Hepatocyte (in vitro differentiated cells): ENCODE data around the gene ZBTB20.

Experiments used
- EZH2 ChIP-seq: fragments of 200-600 bp; sonication (generic); IDR thresholded peaks from 2 replicates; pipeline ENCODE4 v1.6.1; 2016; ENCODE audit warnings: antibody characterized with exemption, mild to moderate bottlenecking, borderline replicate concordance
- EZH2phosphoT487 ChIP-seq: fragments of 200-600 bp; sonication (generic); IDR thresholded peaks from one replicate; pipeline ENCODE4 v1.6.1; 2018; ENCODE audit warnings: antibody characterized with exemption, mild to moderate bottlenecking, low read depth, moderate library complexity; ENCODE audit not compliant: unreplicated experiment, severe bottlenecking
- TF ChIP-seq, protein P1 (sequence below): fragments of 200-600 bp; sonication (generic); IDR thresholded peaks from 2 replicates; pipeline ENCODE4 v1.5.1; 2016; ENCODE audit warnings: antibody characterized with exemption, mild to moderate bottlenecking; ENCODE audit not compliant: poor library complexity

DNA sequence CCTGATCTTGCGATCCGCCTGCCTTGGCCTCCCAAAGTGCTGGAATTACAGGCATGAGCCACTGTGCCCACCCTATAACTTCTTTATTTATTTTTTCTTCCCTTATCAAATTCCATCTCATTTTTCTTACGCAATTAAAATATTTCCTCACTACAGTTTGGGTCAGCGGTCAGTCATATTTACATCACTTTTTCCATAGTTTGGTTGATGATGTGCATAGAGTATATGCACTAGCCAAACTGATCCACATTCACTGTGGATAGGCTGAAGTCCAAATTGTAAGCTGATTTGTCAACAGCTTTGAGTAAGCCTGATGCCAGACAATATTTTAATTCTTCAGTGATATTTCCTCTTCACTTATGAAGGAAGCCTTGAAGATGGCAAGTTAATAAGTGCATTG is 596.9 kb downstream of the ZBTB20 start:
- TF ChIP-seq, protein P1, sequence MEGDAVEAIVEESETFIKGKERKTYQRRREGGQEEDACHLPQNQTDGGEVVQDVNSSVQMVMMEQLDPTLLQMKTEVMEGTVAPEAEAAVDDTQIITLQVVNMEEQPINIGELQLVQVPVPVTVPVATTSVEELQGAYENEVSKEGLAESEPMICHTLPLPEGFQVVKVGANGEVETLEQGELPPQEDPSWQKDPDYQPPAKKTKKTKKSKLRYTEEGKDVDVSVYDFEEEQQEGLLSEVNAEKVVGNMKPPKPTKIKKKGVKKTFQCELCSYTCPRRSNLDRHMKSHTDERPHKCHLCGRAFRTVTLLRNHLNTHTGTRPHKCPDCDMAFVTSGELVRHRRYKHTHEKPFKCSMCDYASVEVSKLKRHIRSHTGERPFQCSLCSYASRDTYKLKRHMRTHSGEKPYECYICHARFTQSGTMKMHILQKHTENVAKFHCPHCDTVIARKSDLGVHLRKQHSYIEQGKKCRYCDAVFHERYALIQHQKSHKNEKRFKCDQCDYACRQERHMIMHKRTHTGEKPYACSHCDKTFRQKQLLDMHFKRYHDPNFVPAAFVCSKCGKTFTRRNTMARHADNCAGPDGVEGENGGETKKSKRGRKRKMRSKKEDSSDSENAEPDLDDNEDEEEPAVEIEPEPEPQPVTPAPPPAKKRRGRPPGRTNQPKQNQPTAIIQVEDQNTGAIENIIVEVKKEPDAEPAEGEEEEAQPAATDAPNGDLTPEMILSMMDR = no peak
- TF ChIP-seq EZH2 (no peak), EZH2phosphoT487 (no peak)
